ENCODE data around the gene TMEM263.

DNA sequence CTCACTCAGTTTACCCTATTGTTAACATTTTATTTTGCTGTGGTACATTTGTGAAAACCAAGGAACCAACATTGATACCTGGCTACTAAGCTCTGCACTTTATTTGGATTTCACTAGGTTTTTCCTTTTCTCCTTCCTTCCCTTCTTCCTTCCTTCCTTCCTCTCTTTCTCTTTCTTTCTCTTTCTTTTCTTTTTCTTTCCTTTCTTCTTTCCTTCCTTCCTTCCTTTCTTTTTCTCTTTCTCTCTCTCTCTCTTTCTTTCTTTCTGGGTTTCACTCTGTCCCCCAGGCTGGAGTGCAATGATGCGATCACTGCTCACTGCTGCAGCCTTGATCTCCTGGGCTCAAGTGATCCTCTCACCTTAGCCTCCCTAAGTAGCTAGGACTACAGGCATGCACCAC lies 29.1 kb upstream of the TMEM263 start:
- TF ChIP-seq, protein P1, sequence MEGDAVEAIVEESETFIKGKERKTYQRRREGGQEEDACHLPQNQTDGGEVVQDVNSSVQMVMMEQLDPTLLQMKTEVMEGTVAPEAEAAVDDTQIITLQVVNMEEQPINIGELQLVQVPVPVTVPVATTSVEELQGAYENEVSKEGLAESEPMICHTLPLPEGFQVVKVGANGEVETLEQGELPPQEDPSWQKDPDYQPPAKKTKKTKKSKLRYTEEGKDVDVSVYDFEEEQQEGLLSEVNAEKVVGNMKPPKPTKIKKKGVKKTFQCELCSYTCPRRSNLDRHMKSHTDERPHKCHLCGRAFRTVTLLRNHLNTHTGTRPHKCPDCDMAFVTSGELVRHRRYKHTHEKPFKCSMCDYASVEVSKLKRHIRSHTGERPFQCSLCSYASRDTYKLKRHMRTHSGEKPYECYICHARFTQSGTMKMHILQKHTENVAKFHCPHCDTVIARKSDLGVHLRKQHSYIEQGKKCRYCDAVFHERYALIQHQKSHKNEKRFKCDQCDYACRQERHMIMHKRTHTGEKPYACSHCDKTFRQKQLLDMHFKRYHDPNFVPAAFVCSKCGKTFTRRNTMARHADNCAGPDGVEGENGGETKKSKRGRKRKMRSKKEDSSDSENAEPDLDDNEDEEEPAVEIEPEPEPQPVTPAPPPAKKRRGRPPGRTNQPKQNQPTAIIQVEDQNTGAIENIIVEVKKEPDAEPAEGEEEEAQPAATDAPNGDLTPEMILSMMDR (IDR thresholded peaks at IDR 0.05): no peak
- no peak for TF ChIP-seq POLR2A (IDR thresholded peaks at IDR 0.05)

Measured in Peyer's patch (tissue), 4 donors.